ENCODE data around the gene MAML3. TPM values are rescaled to one million over a fixed set of nuclear protein-coding genes. Genes with fewer than 3 reads are reported as not detected.

MAML3 gene
- total and polyA plus RNA-seq, 3 experiments from 2014 or later: 0.44 to 0.57 (median 0.52) TPM

GRCh38 chr4:139892973-139893736 is 260.8 kb downstream of the MAML3 start:
- H3K27me3 Mint-ChIP-seq: peaks cover 0 to 9% of the 10 kb centered on the region in 2 donors
- no peaks in the 10 kb centered on the region for H3K36me3 ChIP-seq (ENCODE audit: insufficient read depth, low read length)
- no peaks in the 10 kb centered on the region for H3K4me1 ChIP-seq (ENCODE audit: insufficient read depth, low read length)
- no peak for DNase-seq
- H3K4me3 ChIP-seq (ENCODE audit: low read length): no peak overlapping the region
- no peak overlapping the region for H3K27ac ChIP-seq (ENCODE audit: low read depth, low read length)
- no peaks in the 10 kb centered on the region for H3K4me1 Mint-ChIP-seq
- ChIA-PET POLR2A (no interaction called here), CTCF (no interaction called here)
- no peaks in the 10 kb centered on the region for H3K9me3 ChIP-seq (ENCODE audit: low read length)
- no peaks in the 10 kb centered on the region for H3K27me3 ChIP-seq (ENCODE audit: insufficient read depth, low read length, poor library complexity, severe bottlenecking)
- no peak overlapping the region for H3K27ac Mint-ChIP-seq
- no peaks in the 10 kb centered on the region for H3K36me3 Mint-ChIP-seq
- peaks cover 0 to 5% (median 0%) of the 10 kb centered on the region in 5 donors for H3K9me3 Mint-ChIP-seq
- H3K4me3 Mint-ChIP-seq: no peak overlapping the region

DNA sequence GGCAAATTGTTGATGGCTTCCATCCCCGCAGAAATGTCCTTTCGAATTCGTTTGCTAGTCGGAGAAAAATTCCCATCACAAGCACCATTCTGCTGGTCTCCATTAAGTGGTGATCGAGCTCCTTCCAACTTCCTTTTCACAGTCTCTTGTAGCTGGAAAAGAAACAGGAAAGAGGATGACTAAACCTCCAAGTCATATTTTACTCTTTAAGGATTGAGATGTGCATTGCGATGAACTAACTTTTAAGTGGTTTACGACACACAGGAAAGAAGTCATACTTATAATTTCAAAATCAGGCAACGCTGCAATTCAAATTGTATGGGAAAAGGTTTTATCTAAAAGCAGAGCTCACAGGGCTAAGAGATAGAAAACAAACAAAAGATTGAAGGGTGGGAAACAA is 263.2 kb downstream of the MAML3 start:
- H3K9me3 ChIP-seq (ENCODE audit: low read length): no peaks in the 10 kb centered on the region
- Mint-ChIP-seq H3K4me1 (no peaks in the 10 kb centered on the region), H3K27ac (no peak overlapping the region), H3K4me3 (no peak overlapping the region), H3K27me3 (peaks cover 0 to 9% of the 10 kb centered on the region in 2 donors), H3K9me3 (peaks cover 0 to 8% (median 0%) of the 10 kb centered on the region in 5 donors), H3K36me3 (no peaks in the 10 kb centered on the region)
- DNase-seq: no peak
- no peaks in the 10 kb centered on the region for H3K4me1 ChIP-seq (ENCODE audit: insufficient read depth, low read length)
- no peak overlapping the region for H3K27ac ChIP-seq (ENCODE audit: low read depth, low read length)
- ChIA-PET POLR2A (no interaction called here), CTCF (no interaction called here)
- H3K4me3 ChIP-seq (ENCODE audit: low read length): no peak overlapping the region
- H3K27me3 ChIP-seq (ENCODE audit: insufficient read depth, low read length, poor library complexity, severe bottlenecking): no peaks in the 10 kb centered on the region
- H3K36me3 ChIP-seq (ENCODE audit: insufficient read depth, low read length): no peaks in the 10 kb centered on the region

GRCh38 chr4:139889901-139890300 is 264.1 kb downstream of the MAML3 start:
- POLR2A ChIA-PET: no interaction called here
- no peaks in the 10 kb centered on the region for H3K4me1 Mint-ChIP-seq

DNA sequence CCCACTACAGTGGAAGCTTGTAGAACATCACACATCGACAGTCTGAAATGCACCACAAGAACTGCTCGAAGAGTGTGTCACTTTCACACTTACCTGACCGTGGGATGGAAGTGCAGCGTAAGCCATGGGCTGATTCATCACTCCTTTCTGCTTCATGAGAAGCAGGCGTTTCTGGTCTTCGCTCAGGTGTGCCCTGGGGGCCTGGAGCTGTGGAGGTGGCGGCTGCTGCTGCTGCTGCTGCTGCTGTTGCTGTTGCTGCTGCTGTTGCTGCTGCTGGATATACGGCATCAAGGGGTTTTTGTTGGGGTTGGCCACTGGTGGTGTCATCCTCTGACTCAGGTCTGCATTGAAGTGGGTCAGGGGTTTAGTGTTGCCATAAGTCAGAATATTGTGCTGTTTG is 264.7 kb downstream of the MAML3 start:
- no peak overlapping the region for H3K4me3 Mint-ChIP-seq
- no peak for DNase-seq
- CTCF ChIA-PET: no interaction called here

More at GRCh38 chr4:139889901-139890300, 264.1 kb downstream of the MAML3 start:
- no peaks in the 10 kb centered on the region for H3K27me3 ChIP-seq (ENCODE audit: insufficient read depth, low read length, poor library complexity, severe bottlenecking)
- CTCF ChIA-PET: no interaction called here
- no peak for DNase-seq
- Mint-ChIP-seq H3K36me3 (no peaks in the 10 kb centered on the region), H3K4me3 (no peak overlapping the region), H3K27ac (no peak overlapping the region), H3K27me3 (peaks cover 0 to 9% of the 10 kb centered on the region in 2 donors), H3K9me3 (peaks cover 0 to 9% (median 0%) of the 10 kb centered on the region in 5 donors)
- H3K36me3 ChIP-seq (ENCODE audit: insufficient read depth, low read length): no peaks in the 10 kb centered on the region
- H3K4me3 ChIP-seq (ENCODE audit: low read length): no peak overlapping the region
- no peak overlapping the region for H3K27ac ChIP-seq (ENCODE audit: low read depth, low read length)
- H3K9me3 ChIP-seq (ENCODE audit: low read length): no peaks in the 10 kb centered on the region
- H3K4me1 ChIP-seq (ENCODE audit: insufficient read depth, low read length): no peaks in the 10 kb centered on the region

GRCh38 chr4:139887962-139888735 is 265.8 kb downstream of the MAML3 start:
- peaks cover 0 to 11% (median 0%) of the 10 kb centered on the region in 3 donors for H3K36me3 Mint-ChIP-seq
- H3K27me3 ChIP-seq (ENCODE audit: insufficient read depth, low read length, poor library complexity, severe bottlenecking): no peaks in the 10 kb centered on the region
- no peak overlapping the region for H3K4me3 Mint-ChIP-seq
- no peaks in the 10 kb centered on the region for H3K4me1 Mint-ChIP-seq
- H3K9me3 ChIP-seq (ENCODE audit: low read length): no peaks in the 10 kb centered on the region
- H3K27me3 Mint-ChIP-seq: peaks cover 9 to 12% of the 10 kb centered on the region in 2 donors
- no peak overlapping the region for H3K27ac Mint-ChIP-seq
- no peaks in the 10 kb centered on the region for H3K36me3 ChIP-seq (ENCODE audit: insufficient read depth, low read length)
- no peak overlapping the region for H3K27ac ChIP-seq (ENCODE audit: low read depth, low read length)
- POLR2A ChIA-PET: no interaction called here
- no peaks in the 10 kb centered on the region for H3K4me1 ChIP-seq (ENCODE audit: insufficient read depth, low read length)
- no peak for DNase-seq
- no peak overlapping the region for H3K4me3 ChIP-seq (ENCODE audit: low read length)
- peaks cover 1 to 19% (median 3%) of the 10 kb centered on the region in 5 donors for H3K9me3 Mint-ChIP-seq
- CTCF ChIA-PET: no interaction called here

More for the DNA sequence above, 264.7 kb downstream of the MAML3 start:
- Mint-ChIP-seq H3K4me1 (no peaks in the 10 kb centered on the region), H3K9me3 (peaks cover 0 to 15% (median 1%) of the 10 kb centered on the region in 5 donors), H3K36me3 (peaks cover 0 to 6% (median 0%) of the 10 kb centered on the region in 3 donors), H3K27me3 (peaks cover 3 to 9% of the 10 kb centered on the region in 2 donors), H3K27ac (peak overlapping the region in 1 of 8 donors; percentile 39)
- POLR2A ChIA-PET: no interaction called here
- H3K27ac ChIP-seq (ENCODE audit: low read depth, low read length): no peak overlapping the region
- H3K27me3 ChIP-seq (ENCODE audit: insufficient read depth, low read length, poor library complexity, severe bottlenecking): no peaks in the 10 kb centered on the region
- H3K4me3 ChIP-seq (ENCODE audit: low read length): no peak overlapping the region
- H3K4me1 ChIP-seq (ENCODE audit: insufficient read depth, low read length): no peaks in the 10 kb centered on the region
- no peaks in the 10 kb centered on the region for H3K9me3 ChIP-seq (ENCODE audit: low read length)
- no peaks in the 10 kb centered on the region for H3K36me3 ChIP-seq (ENCODE audit: insufficient read depth, low read length)

GRCh38 chr4:139887376-139887802 is 266.6 kb downstream of the MAML3 start:
- H3K4me3 Mint-ChIP-seq: no peak overlapping the region
- Histone ChIP-seq H3K9me3 (ENCODE audit: low read length) (no peaks in the 10 kb centered on the region), H3K27me3 (ENCODE audit: insufficient read depth, low read length, poor library complexity, severe bottlenecking) (no peaks in the 10 kb centered on the region), H3K36me3 (ENCODE audit: insufficient read depth, low read length) (no peaks in the 10 kb centered on the region), H3K27ac (ENCODE audit: low read depth, low read length) (no peak overlapping the region), H3K4me1 (ENCODE audit: insufficient read depth, low read length) (no peaks in the 10 kb centered on the region), H3K4me3 (ENCODE audit: low read length) (no peak overlapping the region)
- peaks cover 1 to 23% (median 10%) of the 10 kb centered on the region in 5 donors for H3K9me3 Mint-ChIP-seq
- no peak overlapping the region for H3K27ac Mint-ChIP-seq
- ChIA-PET CTCF (no interaction called here), POLR2A (no interaction called here)
- DNase-seq: no peak
- peaks cover 14% of the 10 kb centered on the region in 2 donors for H3K27me3 Mint-ChIP-seq
- H3K4me1 Mint-ChIP-seq: no peaks in the 10 kb centered on the region
- H3K36me3 Mint-ChIP-seq: peaks cover 0 to 14% (median 0%) of the 10 kb centered on the region in 3 donors

DNA sequence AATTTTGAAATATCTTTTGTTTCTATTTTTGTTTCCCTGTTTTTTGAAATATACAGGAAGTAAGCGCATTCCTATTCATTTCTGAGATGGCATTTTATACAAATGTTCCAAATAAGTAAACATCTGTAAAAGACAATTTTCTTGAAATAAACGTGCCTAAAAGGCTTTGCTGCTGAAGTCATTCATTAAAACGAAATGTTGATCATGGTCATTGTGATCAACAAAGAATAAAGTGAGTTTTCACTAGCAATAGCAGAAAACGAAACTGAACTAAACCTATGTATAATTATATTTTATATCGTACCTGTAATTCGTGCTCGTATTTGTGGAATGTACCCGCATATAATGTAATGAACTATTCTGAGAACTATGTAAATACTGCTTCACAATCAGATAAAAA is 267.2 kb downstream of the MAML3 start:
- Histone ChIP-seq H3K9me3 (ENCODE audit: low read length) (no peaks in the 10 kb centered on the region), H3K4me3 (ENCODE audit: low read length) (no peak overlapping the region), H3K27me3 (ENCODE audit: insufficient read depth, low read length, poor library complexity, severe bottlenecking) (no peaks in the 10 kb centered on the region), H3K36me3 (ENCODE audit: insufficient read depth, low read length) (no peaks in the 10 kb centered on the region), H3K4me1 (ENCODE audit: insufficient read depth, low read length) (no peaks in the 10 kb centered on the region), H3K27ac (ENCODE audit: low read depth, low read length) (no peak overlapping the region)
- ChIA-PET CTCF (no interaction called here), POLR2A (no interaction called here)
- peaks cover 14% of the 10 kb centered on the region in 2 donors for H3K27me3 Mint-ChIP-seq
- no peak overlapping the region for H3K4me3 Mint-ChIP-seq
- peaks cover 0 to 14% (median 0%) of the 10 kb centered on the region in 3 donors for H3K36me3 Mint-ChIP-seq
- peaks cover 1 to 23% (median 10%) of the 10 kb centered on the region in 5 donors for H3K9me3 Mint-ChIP-seq
- no peak overlapping the region for H3K27ac Mint-ChIP-seq
- no peak for DNase-seq
- no peaks in the 10 kb centered on the region for H3K4me1 Mint-ChIP-seq

GRCh38 chr4:139884438-139884837 is 269.5 kb downstream of the MAML3 start:
- Histone ChIP-seq H3K27ac (ENCODE audit: low read depth, low read length) (no peak overlapping the region), H3K36me3 (ENCODE audit: insufficient read depth, low read length) (no peaks in the 10 kb centered on the region), H3K27me3 (ENCODE audit: insufficient read depth, low read length, poor library complexity, severe bottlenecking) (no peaks in the 10 kb centered on the region), H3K9me3 (ENCODE audit: low read length) (no peaks in the 10 kb centered on the region), H3K4me1 (ENCODE audit: insufficient read depth, low read length) (no peaks in the 10 kb centered on the region), H3K4me3 (ENCODE audit: low read length) (no peak overlapping the region)
- ChIA-PET POLR2A (no interaction called here), CTCF (no interaction called here)
- Mint-ChIP-seq H3K36me3 (peaks cover 0 to 17% (median 0%) of the 10 kb centered on the region in 3 donors), H3K9me3 (peaks cover 1 to 23% (median 10%) of the 10 kb centered on the region in 5 donors), H3K4me3 (no peak overlapping the region), H3K27me3 (peaks cover 9 to 14% of the 10 kb centered on the region in 2 donors), H3K4me1 (no peaks in the 10 kb centered on the region), H3K27ac (no peak overlapping the region)
- DNase-seq: no peak

Data from CD8-positive, alpha-beta memory T cell (primary cell).